GM12878 (cell line): ENCODE measurements around the gene CDK4. TPM values are rescaled to one million over a fixed set of nuclear protein-coding genes. Genes with fewer than 3 reads are reported as not detected.

Source experiments
- ATAC-seq: fragments of 200-7000 bp; cut with Tn5 transposase; 3 replicates; pipeline ENCODE4 v1.9.1; 2020; ENCODE audit warnings: mild to moderate bottlenecking, moderate library complexity
- BruUV-seq: library from RNA; stranded (reverse); fragments of 400-500 nt; replicated peaks from 2 replicates; lab custom pipeline; 2021; lab: Mats Ljungman, UMichigan
- CTCF ChIA-PET: fragments of 300-600 bp; sonication (Branson Sonifier 250); formaldehyde crosslinking; extraction: SDS; loops from one replicate; lab custom pipeline; 2021; ENCODE audit warnings: inconsistent platforms; lab: Yijun Ruan, JAX
- POLR2A ChIA-PET: fragments of 350-600 bp; formaldehyde crosslinking; extraction: SDS; loops from one replicate; lab custom pipeline; 2021; ENCODE audit warnings: inconsistent platforms; lab: Charles Lee
- RAD21 ChIA-PET: fragments of 300-600 bp; sonication (Branson Sonifier 250); formaldehyde crosslinking; loops from one replicate; lab custom pipeline; 2023; ENCODE audit warnings: antibody characterized with exemption; ENCODE audit not compliant: unreplicated experiment; lab: Charles Lee
- SMC1A ChIA-PET: fragments of 300-600 bp; sonication (Branson Sonifier 250); formaldehyde crosslinking; loops from one replicate; lab custom pipeline; 2023; ENCODE audit not compliant: unreplicated experiment, uncharacterized antibody; lab: Charles Lee
- DNase-seq: peaks from one replicate; pipeline ENCODE4 v3.0.0-alpha.2; 2011; ENCODE audit warnings: low read depth, low spot score
- FAIRE-seq: peaks from 3 replicates; lab custom pipeline; 2011; peaks lifted over from hg19 to GRCh38; lab: Jason Lieb, UNC
- H2AFZ ChIP-seq: 2 replicates; pipeline ENCODE4 v1.6.0; 2011; ENCODE audit warnings: low read depth, low read length, control low read depth; ENCODE audit not compliant: control insufficient read depth
- H3K27ac ChIP-seq: 2 replicates; pipeline ENCODE4 v1.5.1; 2011; ENCODE audit warnings: control low read depth; ENCODE audit not compliant: control insufficient read depth, insufficient read depth
- H3K27me3 ChIP-seq, 2 experiments: replicated peaks in 1 of 2; 2 replicates each; pipeline versions ENCODE4 v1.6.0 to v1.6.1; 2011; ENCODE audit warnings: low read length in 1 of 2; ENCODE audit not compliant: control insufficient read depth in 2 of 2, insufficient read depth in 2 of 2
- H3K36me3 ChIP-seq, 2 experiments: 2 replicates each; pipeline ENCODE4 v1.5.1; 2011; ENCODE audit warnings: low read length in 1 of 2; ENCODE audit not compliant: control insufficient read depth in 2 of 2, insufficient read depth in 2 of 2
- H3K4me1 ChIP-seq: 2 replicates; pipeline ENCODE4 v1.6.1; 2011; ENCODE audit warnings: mild to moderate bottlenecking, low read length, moderate library complexity, mixed read lengths; ENCODE audit not compliant: control insufficient read depth, insufficient read depth
- H3K4me2 ChIP-seq: 2 replicates; pipeline ENCODE4 v1.6.0; 2011; ENCODE audit warnings: control low read depth; ENCODE audit not compliant: control insufficient read depth, insufficient read depth
- H3K4me3 ChIP-seq: fragments of 200-600 bp; sonication (generic); 2 replicates; pipeline ENCODE4 v1.5.1; 2016
- H3K79me2 ChIP-seq: 2 replicates; pipeline ENCODE4 v1.6.0; 2011; ENCODE audit warnings: low read length; ENCODE audit not compliant: control insufficient read depth, insufficient read depth
- H3K9ac ChIP-seq: 2 replicates; pipeline ENCODE4 v1.8.0; 2011; ENCODE audit warnings: low read length, control low read depth, mixed read lengths; ENCODE audit not compliant: control insufficient read depth, insufficient read depth
- H3K9me3 ChIP-seq: replicated peaks from 3 replicates; pipeline ENCODE4 v1.5.1; 2011; ENCODE audit warnings: mild to moderate bottlenecking, low read length; ENCODE audit not compliant: control insufficient read depth, insufficient read depth
- H4K20me1 ChIP-seq: 2 replicates; pipeline ENCODE4 v1.6.0; 2011; ENCODE audit not compliant: control insufficient read depth, insufficient read depth
- ATF2 ChIP-seq: IDR thresholded peaks from 2 replicates; pipeline ENCODE4 v1.6.1; 2012; ENCODE audit warnings: low read length, inconsistent platforms
- EZH2 ChIP-seq: IDR thresholded peaks from 2 replicates; pipeline ENCODE4 v1.6.1; 2012; ENCODE audit warnings: low read depth, mild to moderate bottlenecking, control low read depth, inconsistent platforms, low read length, borderline replicate concordance; ENCODE audit not compliant: control insufficient read depth
- MTA3 ChIP-seq: IDR thresholded peaks from 2 replicates; pipeline ENCODE4 v1.6.1; 2012; ENCODE audit warnings: low read length, inconsistent platforms, borderline replicate concordance
- PBX3 ChIP-seq: IDR thresholded peaks from 2 replicates; pipeline ENCODE4 v1.6.1; 2011; ENCODE audit warnings: mild to moderate bottlenecking, low read depth, low read length, moderate library complexity; ENCODE audit not compliant: insufficient replicate concordance
- POU2F2 ChIP-seq: IDR thresholded peaks from 3 replicates; pipeline ENCODE4 v1.6.1; 2011; ENCODE audit warnings: low read depth, mild to moderate bottlenecking, low read length, borderline replicate concordance
- WGBS: methylation state at CpG from one replicate; pipeline ENCODE4 v1.1.6; 2016; ENCODE audit warnings: low lambda C conversion rate; ENCODE audit not compliant: insufficient replicate concordance, insufficient coverage; ENCODE audit errors: missing lambda C conversion rate; 5-methylcytosine and 5-hydroxymethylcytosine counted together
- in situ Hi-C: fragments of 300-500 bp; cut with MboI; formaldehyde crosslinking; loops from 9 replicates; pipeline ENCODE4 v1.14.3; 2018; ENCODE audit warnings: mixed read lengths
- intact Hi-C: fragments of 100-400 bp; cut with micrococcal nuclease; formaldehyde crosslinking; loops from one replicate; pipeline ENCODE4 v1.14.2; 2022; ENCODE audit not compliant: unreplicated experiment
- polyA plus RNA-seq, 11 experiments: library from polyadenylated mRNA; depleted of rRNA in 4 of 11; unstranded in 6 of 11; stranded (reverse) in 5 of 11; fragments of >200 nt; fragmentation: Nextera tagmentation in 4 of 11; fragmentation: Illumina TruSeq in 1 of 11; extraction: Ambion mirVana in 4 of 11; extraction: Trizol in 1 of 11; gene quantifications; 1 replicate in 1 of 11; 2 replicates in 10 of 11; pipeline versions ENCODE4 v1.2.1 to v1.2.3, GENCODE V29; 2011 to 2016; ENCODE audit warnings: inconsistent platforms in 2 of 11, missing spikeins in 2 of 11, low read depth in 1 of 11
- total RNA-seq, 4 experiments: library from RNA; depleted of rRNA in 3 of 4; stranded (reverse); fragments of >200 nt in 3 of 4; fragmentation: Illumina TruSeq in 1 of 4; extraction: Trizol in 1 of 4; gene quantifications; 2 replicates each; pipeline versions ENCODE4 v1.2.1 to v1.2.3, GENCODE V29; 2013 to 2021

The CDK4 gene
- total and polyA plus RNA-seq, 10 of the 15 experiments (the other 5 are each of a cell fraction or from before 2014, with no cell fraction given) = 26.1 to 385 (median 221) TPM

GRCh38 chr12:57765698-57766463 lies 13.8 kb upstream of the CDK4 start:
- intact Hi-C loops (no loop called here), in situ Hi-C loops (no loop called here)
- H2AFZ ChIP-seq = peak overlapping the region; percentile 81; the same call in 1 of the 2 replicates
- RAD21 ChIA-PET = no interaction called here
- DNase-seq (no peak), ATAC-seq (peak; percentile 21), FAIRE-seq (no peak)
- no TSS peak for BruUV-seq
- peaks cover 0 to 4% of the 10 kb centered on the region in 2 experiments; a peak in 2 of 4 replicates for H3K36me3 ChIP-seq
- no peak for TF ChIP-seq MTA3
- 0 out of 2 replicates have a peak, but pooled peaks have one; percentile 16 for TF ChIP-seq EZH2
- TF ChIP-seq ATF2 = no peak
- no peak for TF ChIP-seq PBX3
- TF ChIP-seq POU2F2 = no peak
- peaks cover 11 to 23% of the 10 kb centered on the region in 2 experiments; a peak in 3 of 4 replicates for H3K27me3 ChIP-seq
- POLR2A ChIA-PET = interaction anchor here (0.8 kb wide), 1 partner anchor 24 kb away, joined by 3 read pairs; no protein-coding TSS in a partner anchor
- SMC1A ChIA-PET = interaction anchor here (1.7 kb wide), 1 partner anchor 9 kb away, joined by 5 read pairs; no protein-coding TSS in a partner anchor
- H3K4me3 ChIP-seq = peak overlapping the region; percentile 65; the same call in 1 of the 2 replicates
- peak overlapping the region; percentile 95 for H3K4me2 ChIP-seq
- no peaks in the 10 kb centered on the region for H4K20me1 ChIP-seq
- no peaks in the 10 kb centered on the region for H3K79me2 ChIP-seq
- H3K4me1 ChIP-seq = peaks cover 22% of the 10 kb centered on the region
- 18% methylated on average over 40 of the region's 40 CpGs for WGBS
- CTCF ChIA-PET = interaction anchor here (1.0 to 7.3 kb wide), 2 partner anchors 10 kb away, joined by 4 to 62 read pairs; partner anchors contain the start of gene MARCHF9
- no peak overlapping the region for H3K9ac ChIP-seq
- no peaks in the 10 kb centered on the region for H3K9me3 ChIP-seq
- H3K27ac ChIP-seq = no peak overlapping the region
